Mucosa of rectum (tissue), 2 donors: ENCODE data around the gene GPT2.
"Not testable (repeated sequence)": the region's sequence is repeated elsewhere in the genome, so short reads cannot be mapped to it uniquely, and the experiment has no call there.

Source experiments
- H3K27ac ChIP-seq, 2 donors: one replicate each; pipeline ENCODE4 v1.7.0; 2013; ENCODE audit warnings: inconsistent platforms in 2 of 2, low read depth in 2 of 2, low read length in 2 of 2
- H3K27me3 ChIP-seq, 2 donors: one replicate each; pipeline ENCODE4 v1.7.0; 2013; ENCODE audit warnings: low read length in 2 of 2; ENCODE audit not compliant: control insufficient read depth in 2 of 2, insufficient read depth in 2 of 2
- H3K36me3 ChIP-seq, 2 donors: one replicate each; pipeline ENCODE4 v1.7.0; 2013; ENCODE audit warnings: low read length in 2 of 2; ENCODE audit not compliant: control insufficient read depth in 2 of 2, insufficient read depth in 2 of 2
- H3K4me1 ChIP-seq, 2 donors: one replicate each; pipeline ENCODE4 v1.7.0; 2013; ENCODE audit warnings: low read length in 2 of 2, mild to moderate bottlenecking in 1 of 2; ENCODE audit not compliant: control insufficient read depth in 2 of 2, insufficient read depth in 2 of 2
- H3K4me3 ChIP-seq, 2 donors: one replicate each; pipeline ENCODE4 v1.7.0; 2013; ENCODE audit warnings: low read length in 2 of 2
- H3K9ac ChIP-seq, 2 donors: one replicate each; pipeline ENCODE4 v1.7.0; 2013; ENCODE audit warnings: low read length in 2 of 2, low read depth in 1 of 2, mild to moderate bottlenecking in 1 of 2
- H3K9me3 ChIP-seq, 2 donors: one replicate each; pipeline ENCODE4 v1.7.0; 2013; ENCODE audit warnings: low read length in 2 of 2; ENCODE audit not compliant: control insufficient read depth in 2 of 2
- donor health status: healthy.
- donor health status: Normal muscosa, but diverticular disease.

Gene GPT2

GRCh38 chr16:46866286-46866685 lies 17.9 kb upstream of the GPT2 start:
- Histone ChIP-seq H3K9ac (no peak overlapping the region), H3K4me3 (no peak overlapping the region), H3K27me3 (no peaks in the 10 kb centered on the region), H3K27ac (no peak overlapping the region), H3K4me1 (peaks cover 4 to 12% of the 10 kb centered on the region in 2 donors), H3K36me3 (no peaks in the 10 kb centered on the region), H3K9me3 (no peaks in the 10 kb centered on the region)

- not testable (repeated sequence) for H3K4me3 ChIP-seq, H3K9me3 ChIP-seq, H3K36me3 ChIP-seq, H3K9ac ChIP-seq, H3K27ac ChIP-seq, H3K27me3 ChIP-seq
- H3K4me1 ChIP-seq = peaks cover 4 to 12% of the 10 kb centered on the region in 2 donors
Measured at GRCh38 chr16:46867486-46867885, 16.7 kb upstream of the GPT2 start.

- H3K36me3 ChIP-seq = not testable (repeated sequence)
Measured at GRCh38 chr16:46868891-46869290, 15.3 kb upstream of the GPT2 start.

DNA sequence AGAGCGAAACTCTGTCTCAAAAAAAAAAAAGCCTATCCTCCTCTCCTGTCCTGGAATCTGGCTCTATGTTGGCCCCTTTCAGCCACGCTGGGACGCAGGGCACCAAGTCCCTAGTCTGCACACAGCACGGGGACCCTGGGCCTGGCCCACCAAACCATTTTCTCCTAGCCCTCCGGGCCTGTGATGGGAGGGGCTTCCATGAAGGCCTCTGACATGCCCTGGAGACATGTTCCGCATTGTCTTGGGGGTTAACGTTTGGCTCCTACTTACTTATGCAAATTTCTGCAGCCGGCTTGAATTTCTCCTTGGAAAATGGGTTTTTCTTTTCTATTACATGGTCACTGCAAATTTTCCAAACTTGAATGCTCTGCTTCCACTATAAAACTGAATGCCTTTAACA lies 12.6 kb upstream of the GPT2 start:
- H3K4me1 ChIP-seq = peaks cover 4 to 5% of the 10 kb centered on the region in 2 donors
- no peak overlapping the region for H3K27ac ChIP-seq
- no peak overlapping the region for H3K4me3 ChIP-seq
- no peaks in the 10 kb centered on the region for H3K36me3 ChIP-seq
- no peak overlapping the region for H3K9ac ChIP-seq
- no peaks in the 10 kb centered on the region for H3K9me3 ChIP-seq
- H3K27me3 ChIP-seq = no peaks in the 10 kb centered on the region

More at GRCh38 chr16:46868891-46869290, 15.3 kb upstream of the GPT2 start:
- H3K4me1 ChIP-seq, H3K27me3 ChIP-seq, H3K27ac ChIP-seq, H3K9ac ChIP-seq, H3K4me3 ChIP-seq, H3K9me3 ChIP-seq: not testable (repeated sequence)

DNA sequence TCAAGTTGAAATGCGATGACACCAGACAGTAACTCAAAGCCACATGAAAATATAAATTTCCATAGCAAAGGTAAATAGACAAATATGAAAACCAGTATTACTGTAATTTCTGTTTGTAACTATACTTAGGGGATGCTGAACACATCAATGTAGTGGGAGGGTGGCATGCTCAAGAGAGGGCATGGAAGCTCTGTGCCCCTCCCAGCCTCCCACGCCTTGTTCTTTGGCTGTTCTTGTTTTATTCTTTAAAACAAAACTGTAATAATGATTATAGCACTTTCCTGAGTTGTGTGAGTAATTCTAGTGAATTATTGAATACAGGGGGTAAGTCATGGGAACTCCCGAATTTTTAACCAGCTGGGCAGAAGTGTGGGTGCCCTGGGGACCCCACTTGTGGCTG lies 11.0 kb upstream of the GPT2 start:
- Histone ChIP-seq H3K9ac (no peak overlapping the region), H3K27ac (no peak overlapping the region), H3K9me3 (no peaks in the 10 kb centered on the region), H3K4me1 (peaks cover 0 to 7% of the 10 kb centered on the region in 2 donors), H3K27me3 (no peaks in the 10 kb centered on the region), H3K4me3 (no peak overlapping the region), H3K36me3 (no peaks in the 10 kb centered on the region)

- peaks cover 0 to 3% of the 10 kb centered on the region in 2 donors for H3K4me1 ChIP-seq
- H3K27ac ChIP-seq = no peak overlapping the region
- H3K9me3 ChIP-seq = no peaks in the 10 kb centered on the region
- no peak overlapping the region for H3K9ac ChIP-seq
- no peaks in the 10 kb centered on the region for H3K27me3 ChIP-seq
- no peaks in the 10 kb centered on the region for H3K36me3 ChIP-seq
- H3K4me3 ChIP-seq = no peak overlapping the region
Measured at GRCh38 chr16:46875243-46875642, 8.9 kb upstream of the GPT2 start.

DNA sequence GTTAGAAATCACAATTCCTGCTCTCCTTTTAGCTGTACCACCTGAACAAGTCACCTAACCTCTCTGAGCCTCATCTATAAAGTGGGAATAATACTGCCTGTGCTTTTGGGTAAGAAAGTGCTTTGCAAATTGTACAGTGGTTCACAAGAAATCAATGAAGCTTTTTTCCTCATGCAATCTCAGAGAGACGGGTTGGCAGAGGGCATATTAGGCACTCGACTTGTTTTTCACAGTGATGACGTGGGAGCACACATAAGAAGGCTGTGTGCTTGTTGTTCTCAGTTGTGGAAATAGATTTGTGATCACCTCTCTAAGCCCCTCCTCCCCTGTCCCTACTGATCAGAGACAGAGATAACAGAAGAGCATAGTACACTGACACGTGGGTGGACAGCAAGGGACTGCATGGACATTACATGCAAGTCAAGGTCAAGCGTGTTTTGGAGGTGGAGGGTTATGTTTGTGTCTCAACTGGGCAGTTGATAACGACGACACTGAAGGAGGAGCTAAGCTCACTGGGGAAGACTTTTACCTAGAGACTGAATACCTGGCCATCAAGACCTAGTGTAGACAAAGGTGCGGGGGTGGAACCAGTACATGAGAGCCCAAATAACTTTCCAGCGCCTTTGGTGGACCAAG lies 1.7 kb upstream of the GPT2 start:
- no peak overlapping the region for H3K9ac ChIP-seq
- H3K36me3 ChIP-seq = no peaks in the 10 kb centered on the region
- peaks cover 6 to 9% of the 10 kb centered on the region in 2 donors for H3K4me1 ChIP-seq
- H3K4me3 ChIP-seq = no peak overlapping the region
- H3K27ac ChIP-seq = no peak overlapping the region
- no peaks in the 10 kb centered on the region for H3K9me3 ChIP-seq
- H3K27me3 ChIP-seq = no peaks in the 10 kb centered on the region

- Histone ChIP-seq H3K27me3 (no peaks in the 10 kb centered on the region), H3K4me3 (peak overlapping the region; percentile 82 to 87), H3K36me3 (no peaks in the 10 kb centered on the region), H3K27ac (no peak overlapping the region), H3K9me3 (no peaks in the 10 kb centered on the region), H3K4me1 (peaks cover 6 to 9% of the 10 kb centered on the region in 2 donors), H3K9ac (no peak overlapping the region)
Measured at GRCh38 chr16:46882940-46883307, 1.2 kb upstream of the GPT2 start.

DNA sequence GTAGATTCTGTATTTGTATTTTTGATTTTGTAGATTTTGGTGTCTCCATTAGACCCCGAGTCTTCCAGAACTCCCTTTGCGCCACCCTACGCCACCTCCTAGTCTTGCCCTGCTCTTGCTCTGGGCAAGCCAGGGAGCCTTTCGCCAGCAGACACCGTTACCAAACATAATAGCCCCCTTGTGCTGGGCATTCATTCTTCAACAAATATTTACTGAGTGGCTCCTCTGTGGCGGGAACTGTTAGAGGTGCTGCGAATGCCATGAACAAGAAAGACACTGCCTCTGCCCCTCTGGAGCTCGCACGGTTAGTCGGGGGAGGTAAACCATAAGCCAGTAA lies 841 bp upstream of the GPT2 start:
- Histone ChIP-seq H3K4me1 (peaks cover 6 to 9% of the 10 kb centered on the region in 2 donors), H3K9me3 (no peaks in the 10 kb centered on the region), H3K36me3 (no peaks in the 10 kb centered on the region), H3K9ac (peak overlapping the region; percentile 74 to 84), H3K27me3 (no peaks in the 10 kb centered on the region), H3K4me3 (peak overlapping the region; percentile 82 to 87), H3K27ac (peak overlapping the region; percentile 76)

DNA sequence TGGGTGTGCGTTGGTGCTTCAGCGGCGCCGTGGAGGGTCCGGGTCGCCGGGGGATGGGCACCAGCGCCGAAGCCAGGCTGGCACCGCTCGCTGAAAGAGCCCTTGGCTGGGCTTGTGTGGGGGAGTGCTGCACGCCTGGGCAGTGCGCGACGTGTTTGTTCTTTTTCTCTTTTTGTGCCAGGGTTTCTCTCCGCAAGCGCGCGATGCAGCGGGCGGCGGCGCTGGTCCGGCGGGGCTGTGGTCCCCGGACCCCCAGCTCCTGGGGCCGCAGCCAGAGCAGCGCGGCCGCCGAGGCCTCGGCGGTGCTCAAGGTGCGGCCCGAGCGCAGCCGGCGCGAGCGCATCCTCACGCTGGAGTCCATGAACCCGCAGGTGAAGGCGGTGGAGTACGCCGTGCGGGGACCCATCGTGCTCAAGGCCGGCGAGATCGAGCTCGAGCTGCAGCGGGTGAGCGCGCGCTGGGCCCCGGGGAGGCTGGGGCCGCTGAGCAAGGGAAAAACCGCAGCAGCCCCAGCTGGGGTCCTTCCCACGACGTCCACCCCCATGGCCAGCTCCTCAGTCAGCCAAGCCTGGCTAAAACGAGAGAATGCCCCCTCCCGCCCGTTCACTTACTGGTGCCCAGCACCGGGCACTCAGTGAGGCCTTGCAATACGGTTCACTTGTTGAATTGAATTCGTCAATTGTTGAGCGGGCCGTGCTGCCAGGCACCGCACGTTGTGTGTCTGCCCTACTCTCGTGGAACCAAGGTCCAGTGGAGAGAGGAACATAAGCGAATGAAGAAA lies 541 bp downstream of the GPT2 start:
- no peaks in the 10 kb centered on the region for H3K36me3 ChIP-seq
- no peaks in the 10 kb centered on the region for H3K9me3 ChIP-seq
- H3K4me1 ChIP-seq = peaks cover 6 to 9% of the 10 kb centered on the region in 2 donors
- peak overlapping the region in 1 of 2 donors; percentile 16 for H3K27ac ChIP-seq
- peak overlapping the region; percentile 47 to 74 for H3K9ac ChIP-seq
- peak overlapping the region; percentile 78 to 82 for H3K4me3 ChIP-seq
- no peaks in the 10 kb centered on the region for H3K27me3 ChIP-seq
